GM12878 (cell line): ENCODE results near the gene FAM9C.
"Not testable (repeated sequence)": the region's sequence is repeated elsewhere in the genome, so short reads cannot be mapped to it uniquely, and the experiment has no call there.

Experiments used
- CTCF ChIP-seq, 3 experiments: IDR thresholded peaks in 2 of 3; conservative IDR thresholded peaks in 1 of 3; 2 replicates each; pipeline ENCODE4 v1.5.1; 2011; ENCODE audit warnings: low read depth in 3 of 3, low read length in 3 of 3, mild to moderate bottlenecking in 3 of 3, control low read depth in 2 of 3, moderate library complexity in 2 of 3, inconsistent platforms in 1 of 3, mixed read lengths in 1 of 3; ENCODE audit not compliant: control insufficient read depth in 2 of 3, insufficient read depth in 1 of 3; ENCODE audit errors: extremely low read depth in 1 of 3
- EZH2 ChIP-seq: IDR thresholded peaks from 2 replicates; pipeline ENCODE4 v1.6.1; 2012; ENCODE audit warnings: low read depth, mild to moderate bottlenecking, control low read depth, inconsistent platforms, low read length, borderline replicate concordance; ENCODE audit not compliant: control insufficient read depth
- HDAC6 ChIP-seq: fragments of 200-600 bp; sonication (generic); IDR thresholded peaks from one replicate; pipeline ENCODE4 v1.8.0; 2017; ENCODE audit warnings: antibody characterized with exemption; ENCODE audit not compliant: unreplicated experiment
- MYC ChIP-seq: IDR thresholded peaks from 2 replicates; pipeline ENCODE4 v1.6.1; 2011; ENCODE audit warnings: mild to moderate bottlenecking, low read length, moderate library complexity, inconsistent platforms; ENCODE audit not compliant: insufficient read depth, insufficient replicate concordance, insufficient read length, severe bottlenecking
- RB1 ChIP-seq: fragments of 450-650 bp; formaldehyde crosslinking; IDR thresholded peaks from 2 replicates; pipeline ENCODE4 v1.6.1; 2017; ENCODE audit warnings: mild to moderate bottlenecking, borderline replicate concordance
- TARDBP ChIP-seq: IDR thresholded peaks from 2 replicates; pipeline ENCODE4 v1.6.1; 2016; ENCODE audit warnings: borderline replicate concordance
- ZBTB11 ChIP-seq: fragments of 450-650 bp; formaldehyde crosslinking; IDR thresholded peaks from 2 replicates; pipeline ENCODE4 v1.5.0; 2022; ENCODE audit warnings: mild to moderate bottlenecking, missing genetic modification characterization
- TF ChIP-seq, protein P1 (sequence below): IDR thresholded peaks from 2 replicates; pipeline ENCODE4 v1.6.1; 2012; ENCODE audit warnings: mild to moderate bottlenecking, low read depth, low read length

- TF ChIP-seq CTCF (IDR thresholded peaks at IDR 0.05 in 2 of 3, conservative IDR thresholded peaks at IDR 0.05 in 1 of 3; ENCODE audit: control insufficient read depth in 2 of 3, extremely low read depth in 1 of 3, insufficient read depth in 1 of 3, low read depth in 3 of 3, low read length in 3 of 3); TARDBP; EZH2; MYC; RB1; ZBTB11 (CRISPR knock-in tag); HDAC6: not testable (repeated sequence)
- TF ChIP-seq, protein P1, sequence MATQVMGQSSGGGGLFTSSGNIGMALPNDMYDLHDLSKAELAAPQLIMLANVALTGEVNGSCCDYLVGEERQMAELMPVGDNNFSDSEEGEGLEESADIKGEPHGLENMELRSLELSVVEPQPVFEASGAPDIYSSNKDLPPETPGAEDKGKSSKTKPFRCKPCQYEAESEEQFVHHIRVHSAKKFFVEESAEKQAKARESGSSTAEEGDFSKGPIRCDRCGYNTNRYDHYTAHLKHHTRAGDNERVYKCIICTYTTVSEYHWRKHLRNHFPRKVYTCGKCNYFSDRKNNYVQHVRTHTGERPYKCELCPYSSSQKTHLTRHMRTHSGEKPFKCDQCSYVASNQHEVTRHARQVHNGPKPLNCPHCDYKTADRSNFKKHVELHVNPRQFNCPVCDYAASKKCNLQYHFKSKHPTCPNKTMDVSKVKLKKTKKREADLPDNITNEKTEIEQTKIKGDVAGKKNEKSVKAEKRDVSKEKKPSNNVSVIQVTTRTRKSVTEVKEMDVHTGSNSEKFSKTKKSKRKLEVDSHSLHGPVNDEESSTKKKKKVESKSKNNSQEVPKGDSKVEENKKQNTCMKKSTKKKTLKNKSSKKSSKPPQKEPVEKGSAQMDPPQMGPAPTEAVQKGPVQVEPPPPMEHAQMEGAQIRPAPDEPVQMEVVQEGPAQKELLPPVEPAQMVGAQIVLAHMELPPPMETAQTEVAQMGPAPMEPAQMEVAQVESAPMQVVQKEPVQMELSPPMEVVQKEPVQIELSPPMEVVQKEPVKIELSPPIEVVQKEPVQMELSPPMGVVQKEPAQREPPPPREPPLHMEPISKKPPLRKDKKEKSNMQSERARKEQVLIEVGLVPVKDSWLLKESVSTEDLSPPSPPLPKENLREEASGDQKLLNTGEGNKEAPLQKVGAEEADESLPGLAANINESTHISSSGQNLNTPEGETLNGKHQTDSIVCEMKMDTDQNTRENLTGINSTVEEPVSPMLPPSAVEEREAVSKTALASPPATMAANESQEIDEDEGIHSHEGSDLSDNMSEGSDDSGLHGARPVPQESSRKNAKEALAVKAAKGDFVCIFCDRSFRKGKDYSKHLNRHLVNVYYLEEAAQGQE: not testable (repeated sequence)
Observed at GRCh38 chrX:13083755-13084326, 39.4 kb upstream of the FAM9C start.
